Measurements from ENCODE around the gene PTPRT.
"Not testable (repeated sequence)": the region's sequence is repeated elsewhere in the genome, so short reads cannot be mapped to it uniquely, and the experiment has no call there.

The PTPRT gene

DNA sequence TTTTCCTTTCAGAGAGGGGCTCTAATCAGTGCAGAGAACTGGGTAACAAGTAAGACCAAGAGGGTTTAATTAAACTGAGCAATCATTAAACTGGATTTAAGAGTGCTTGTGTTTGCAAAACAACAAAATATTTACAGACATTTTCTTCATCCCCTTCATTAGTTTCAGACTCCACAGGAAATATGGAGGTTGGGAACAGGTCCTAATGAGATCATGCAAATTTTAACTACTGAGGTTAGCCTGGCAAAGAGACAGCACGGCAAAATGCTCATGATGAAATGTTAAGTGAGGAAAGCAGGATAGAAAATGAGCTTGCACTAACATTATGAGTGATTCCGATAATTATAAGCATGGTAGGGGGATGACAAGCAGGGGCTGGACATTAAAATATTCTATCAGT is 268.9 kb downstream of the PTPRT start:
- no peak for DNase-seq
- H3K4me1 ChIP-seq, result no peaks in the 10 kb centered on the region
- no peaks in the 10 kb centered on the region for H3K36me3 ChIP-seq
- H3K4me3 ChIP-seq, result no peak overlapping the region
- H3K27me3 ChIP-seq, result no peaks in the 10 kb centered on the region
- TF ChIP-seq, protein P1, sequence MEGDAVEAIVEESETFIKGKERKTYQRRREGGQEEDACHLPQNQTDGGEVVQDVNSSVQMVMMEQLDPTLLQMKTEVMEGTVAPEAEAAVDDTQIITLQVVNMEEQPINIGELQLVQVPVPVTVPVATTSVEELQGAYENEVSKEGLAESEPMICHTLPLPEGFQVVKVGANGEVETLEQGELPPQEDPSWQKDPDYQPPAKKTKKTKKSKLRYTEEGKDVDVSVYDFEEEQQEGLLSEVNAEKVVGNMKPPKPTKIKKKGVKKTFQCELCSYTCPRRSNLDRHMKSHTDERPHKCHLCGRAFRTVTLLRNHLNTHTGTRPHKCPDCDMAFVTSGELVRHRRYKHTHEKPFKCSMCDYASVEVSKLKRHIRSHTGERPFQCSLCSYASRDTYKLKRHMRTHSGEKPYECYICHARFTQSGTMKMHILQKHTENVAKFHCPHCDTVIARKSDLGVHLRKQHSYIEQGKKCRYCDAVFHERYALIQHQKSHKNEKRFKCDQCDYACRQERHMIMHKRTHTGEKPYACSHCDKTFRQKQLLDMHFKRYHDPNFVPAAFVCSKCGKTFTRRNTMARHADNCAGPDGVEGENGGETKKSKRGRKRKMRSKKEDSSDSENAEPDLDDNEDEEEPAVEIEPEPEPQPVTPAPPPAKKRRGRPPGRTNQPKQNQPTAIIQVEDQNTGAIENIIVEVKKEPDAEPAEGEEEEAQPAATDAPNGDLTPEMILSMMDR (IDR thresholded peaks at IDR 0.05), result no peak
- intact Hi-C loops (cut with DNase I; ENCODE audit: low total_unique reads), result no loop called here
- H3K27ac ChIP-seq, result no peak overlapping the region
- H3K9me3 ChIP-seq, result no peaks in the 10 kb centered on the region

DNA sequence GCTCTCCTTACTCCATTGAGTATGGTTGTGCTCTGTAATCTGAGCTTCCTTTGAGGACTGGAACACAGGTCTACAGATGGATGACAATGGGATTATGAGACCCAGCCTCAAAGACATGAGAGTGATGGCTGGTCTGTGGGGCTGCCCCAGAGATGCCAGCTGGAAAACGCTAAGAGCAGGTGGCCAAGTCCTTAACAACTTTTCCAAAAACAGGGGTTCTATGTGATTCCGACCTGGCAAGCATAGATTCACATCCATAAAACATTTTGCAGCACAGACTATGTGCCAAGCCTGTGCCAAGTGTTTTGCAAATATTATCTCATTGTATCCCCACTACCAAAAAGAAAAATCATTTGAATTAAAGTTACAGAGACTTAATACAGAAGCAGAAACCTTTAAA is 270.4 kb downstream of the PTPRT start:
- H3K27ac ChIP-seq, result no peak overlapping the region
- DNase-seq, result no peak
- no peaks in the 10 kb centered on the region for H3K9me3 ChIP-seq
- TF ChIP-seq, protein P1 (IDR thresholded peaks at IDR 0.05), result no peak
- H3K4me3 ChIP-seq, result no peak overlapping the region
- H3K36me3 ChIP-seq, result no peaks in the 10 kb centered on the region
- H3K4me1 ChIP-seq, result no peaks in the 10 kb centered on the region
- H3K27me3 ChIP-seq, result no peaks in the 10 kb centered on the region
- intact Hi-C loops (cut with DNase I; ENCODE audit: low total_unique reads), result no loop called here

DNA sequence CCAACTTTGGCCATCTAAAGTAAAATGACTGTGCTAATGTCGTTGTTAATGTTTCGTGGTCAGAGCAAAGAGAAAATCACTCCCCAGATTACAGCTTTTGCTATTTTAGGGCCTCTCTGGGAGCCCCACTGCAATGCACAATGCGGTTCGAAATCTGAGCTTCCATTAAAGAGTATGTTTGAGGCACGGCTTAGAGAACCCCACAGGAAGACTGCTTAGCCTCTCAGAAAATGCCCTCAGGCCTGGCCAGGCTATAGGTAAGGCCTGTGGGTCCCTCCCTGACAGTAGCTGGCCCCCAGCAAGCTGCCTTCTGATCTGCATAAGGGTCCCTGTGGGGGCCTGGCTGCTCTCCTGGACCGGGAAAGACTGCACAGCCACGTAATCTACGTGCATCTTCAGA is 274.6 kb downstream of the PTPRT start:
- TF ChIP-seq, protein P1 (IDR thresholded peaks at IDR 0.05), result no peak
- intact Hi-C loops (cut with DNase I; ENCODE audit: low total_unique reads), result no loop called here

GRCh38 chr20:42914302-42914701 is 275.4 kb downstream of the PTPRT start:
- H3K9me3 ChIP-seq, result no peaks in the 10 kb centered on the region
- H3K4me3 ChIP-seq, result no peak overlapping the region
- H3K4me1 ChIP-seq, result no peaks in the 10 kb centered on the region
- no peaks in the 10 kb centered on the region for H3K36me3 ChIP-seq
- TF ChIP-seq, protein P1 (IDR thresholded peaks at IDR 0.05), result no peak
- H3K27ac ChIP-seq, result no peak overlapping the region
- DNase-seq, result no peak
- no peaks in the 10 kb centered on the region for H3K27me3 ChIP-seq
- intact Hi-C loops (cut with DNase I; ENCODE audit: low total_unique reads), result no loop called here

More for the DNA sequence above, 274.6 kb downstream of the PTPRT start:
- H3K4me3 ChIP-seq, result no peak overlapping the region
- H3K27ac ChIP-seq, result no peak overlapping the region
- no peak for DNase-seq
- H3K27me3 ChIP-seq, result no peaks in the 10 kb centered on the region
- H3K4me1 ChIP-seq, result no peaks in the 10 kb centered on the region
- H3K36me3 ChIP-seq, result no peaks in the 10 kb centered on the region
- H3K9me3 ChIP-seq, result no peaks in the 10 kb centered on the region

DNA sequence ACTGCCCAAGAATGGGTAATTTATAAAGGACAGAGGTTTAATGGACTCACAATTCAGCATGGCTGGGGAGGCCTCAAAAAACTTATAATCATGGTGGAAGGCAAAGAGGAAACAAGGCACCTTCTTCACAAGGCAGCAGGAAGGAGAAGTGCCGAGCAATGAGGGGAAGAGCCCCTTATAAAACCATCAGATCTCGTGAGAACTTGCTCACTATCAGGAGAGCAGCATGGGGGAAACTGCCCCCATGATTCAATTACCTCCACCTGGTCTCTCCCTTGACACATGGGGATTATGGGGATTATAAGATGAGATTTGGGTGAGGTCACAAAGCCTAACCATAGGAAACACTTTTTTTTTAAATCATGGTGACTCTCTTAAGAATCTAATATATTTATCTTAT is 278.9 kb downstream of the PTPRT start:
- H3K4me1 ChIP-seq; H3K27ac ChIP-seq; intact Hi-C loops (cut with DNase I; ENCODE audit: low total_unique reads); H3K27me3 ChIP-seq; H3K36me3 ChIP-seq; DNase-seq; H3K4me3 ChIP-seq; H3K9me3 ChIP-seq: not testable (repeated sequence)

GRCh38 chr20:42907730-42908129 is 282.0 kb downstream of the PTPRT start:
- intact Hi-C loops (cut with DNase I; ENCODE audit: low total_unique reads), result no loop called here
- H3K27ac ChIP-seq, result no peak overlapping the region
- no peak overlapping the region for H3K4me3 ChIP-seq
- DNase-seq, result no peak
- no peaks in the 10 kb centered on the region for H3K9me3 ChIP-seq
- no peaks in the 10 kb centered on the region for H3K36me3 ChIP-seq
- no peaks in the 10 kb centered on the region for H3K4me1 ChIP-seq
- no peaks in the 10 kb centered on the region for H3K27me3 ChIP-seq
- TF ChIP-seq, protein P1 (IDR thresholded peaks at IDR 0.05), result no peak
